H1 (cell line): ENCODE measurements around the gene EEIG2. TPM values are rescaled to one million over a fixed set of nuclear protein-coding genes. Genes with fewer than 3 reads are reported as not detected.

Experiments used
- ASH2L ChIP-seq: fragments of 200-600, 300-600 bp; sonication (generic); IDR thresholded peaks from one replicate; pipeline ENCODE4 v1.7.1; 2017; ENCODE audit warnings: low read length
- CEBPB ChIP-seq: IDR thresholded peaks from 2 replicates; pipeline ENCODE4 v1.6.1; 2012; ENCODE audit warnings: low read depth, low read length
- HDAC6 ChIP-seq: IDR thresholded peaks from one replicate; pipeline ENCODE4 v1.7.1; 2012; ENCODE audit warnings: low read depth, mild to moderate bottlenecking, inconsistent platforms, low read length, moderate library complexity
- JUND ChIP-seq: IDR thresholded peaks from 2 replicates; pipeline ENCODE4 v1.6.1; 2011; ENCODE audit warnings: mild to moderate bottlenecking, improper control_type of control experiment, low read length
- MAFK ChIP-seq: IDR thresholded peaks from 2 replicates; pipeline ENCODE4 v1.6.1; 2012; ENCODE audit warnings: low read depth, mild to moderate bottlenecking, improper control_type of control experiment, low read length
- RBBP5 ChIP-seq: IDR thresholded peaks from 2 replicates; pipeline ENCODE4 v1.7.1; 2012; ENCODE audit warnings: low read depth, mild to moderate bottlenecking, inconsistent platforms, low read length, moderate library complexity, borderline replicate concordance
- RFX5 ChIP-seq: IDR thresholded peaks from 2 replicates; pipeline ENCODE4 v1.6.1; 2011; ENCODE audit warnings: low read depth, low read length, improper control_type of control experiment, borderline replicate concordance
- SRF ChIP-seq: IDR thresholded peaks from 2 replicates; pipeline ENCODE4 v1.6.1; 2011; ENCODE audit warnings: mild to moderate bottlenecking, low read depth, low read length, moderate library complexity
- TBP ChIP-seq: IDR thresholded peaks from 2 replicates; pipeline ENCODE4 v1.6.1; 2011; ENCODE audit warnings: low read depth, low read length, improper control_type of control experiment
- TEAD4 ChIP-seq: IDR thresholded peaks from 2 replicates; pipeline ENCODE4 v1.6.1; 2012; ENCODE audit warnings: low read depth, low read length, inconsistent platforms, mixed read lengths
- polyA plus RNA-seq, 7 experiments: library from polyadenylated mRNA; depleted of rRNA in 3 of 7; stranded (reverse) in 5 of 7; unstranded in 2 of 7; fragments of >200 nt in 5 of 7; fragments of 200-250 nt in 2 of 7; gene quantifications; 1 replicate in 5 of 7; 2 replicates in 1 of 7; 4 replicates in 1 of 7; pipeline versions ENCODE4 v1.2.1 to v1.2.3, GENCODE V29; 2011 to 2013; ENCODE audit warnings: missing spikeins in 2 of 7, mixed read lengths in 2 of 7
- total RNA-seq: library from RNA; stranded (reverse); fragmentation: NEBNext Ultra II Directional; extraction: Animal tissue kit (Norgen Biotek cat#: 25700); gene quantifications from 2 replicates; pipeline ENCODE4 v1.2.1, GENCODE V29; 2021

The EEIG2 gene
- total and polyA plus RNA-seq, 2 of the 8 experiments (the other 6 are each of a cell fraction or from before 2014, with no cell fraction given), result 6.1 to 20.1 TPM

DNA sequence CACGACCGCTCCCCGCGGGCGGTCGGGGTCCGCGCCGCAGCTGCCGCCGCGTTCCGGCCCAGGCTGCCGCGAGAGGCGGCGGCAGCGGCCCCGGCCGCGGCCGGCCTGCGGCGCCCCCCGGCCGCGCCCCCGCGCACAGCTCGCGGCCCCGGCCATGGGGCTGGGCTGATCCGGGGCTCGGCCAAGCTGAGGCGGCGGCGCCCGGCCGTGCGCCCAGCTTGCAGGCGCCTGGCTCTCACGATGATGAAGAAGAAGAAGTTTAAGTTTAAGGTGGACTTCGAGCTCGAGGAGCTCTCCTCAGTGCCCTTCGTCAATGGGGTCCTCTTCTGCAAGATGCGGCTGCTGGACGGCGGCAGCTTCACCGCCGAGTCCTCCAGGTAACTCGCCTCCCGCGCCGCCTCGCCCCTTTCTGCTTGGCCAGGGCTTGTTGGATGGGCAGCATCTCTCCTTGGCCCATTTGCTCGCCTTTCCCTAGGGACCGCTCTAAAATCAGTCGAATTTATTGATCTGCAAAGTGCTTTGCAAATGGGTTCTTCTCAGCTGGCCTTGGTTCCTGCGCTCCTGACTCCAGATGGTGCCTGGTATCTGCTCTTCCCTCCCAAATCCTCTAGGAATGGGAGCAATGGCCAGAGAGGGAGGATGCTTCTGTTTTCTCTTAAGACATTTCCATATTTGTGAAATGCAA lies 431 bp downstream of the EEIG2 start (continued):
- TF ChIP-seq JUND (no peak), TEAD4 (no peak), TBP (no peak), ASH2L (peak; percentile 17), RBBP5 (0 out of 2 replicates have a peak, but pooled peaks have one; percentile 24), RFX5 (no peak), HDAC6 (no peak), MAFK (no peak), SRF (no peak), CEBPB (no peak)
